Measurements from ENCODE around the gene SLC34A1. TPM values are rescaled to one million over a fixed set of nuclear protein-coding genes. Genes with fewer than 3 reads are reported as not detected.

SLC34A1 gene
- total RNA-seq, 4 donors from 2014 or later: not detected

GRCh38 chr5:177367981-177368868 lies 16.0 kb upstream of the SLC34A1 start:
- Histone ChIP-seq H3K4me1 (peaks cover 41 to 45% of the 10 kb centered on the region in 2 donors), H3K27me3 (no peaks in the 10 kb centered on the region), H3K4me3 (peak overlapping the region in 2 of 4 donors; percentile 68 to 80), H3K27ac (peak overlapping the region in 1 of 4 donors; percentile 93), H3K36me3 (no peaks in the 10 kb centered on the region), H3K9me3 (no peaks in the 10 kb centered on the region)
- in situ Hi-C loops (cut with MboI; ENCODE audit: low sequenced_read_pairs in 4 of 4) (no loop called here), intact Hi-C loops (cut with DNase I; ENCODE audit: low total_unique reads) (loop anchor here (5.0 kb wide), 1 partner anchor 56 kb away; the partner anchor contains the start of gene MXD3)
- ATAC-seq: no peak
- TF ChIP-seq POLR2A (IDR thresholded peaks at IDR 0.05) (no peak), CTCF (IDR thresholded peaks at IDR 0.05 in 4 of 5, conservative IDR thresholded peaks at IDR 0.05 in 1 of 5) (no peak)
- no peak for DNase-seq

GRCh38 chr5:177368869-177369644 lies 15.2 kb upstream of the SLC34A1 start:
- H3K4me3 ChIP-seq: no peak overlapping the region
- H3K9me3 ChIP-seq: no peaks in the 10 kb centered on the region
- TF ChIP-seq POLR2A (IDR thresholded peaks at IDR 0.05) (no peak), CTCF (IDR thresholded peaks at IDR 0.05 in 4 of 5, conservative IDR thresholded peaks at IDR 0.05 in 1 of 5) (peak in 4 of 5 experiments; percentile 34 to 62 (median 52))
- ATAC-seq (no peak), DNase-seq (no peak)
- H3K27me3 ChIP-seq: no peaks in the 10 kb centered on the region
- no peaks in the 10 kb centered on the region for H3K36me3 ChIP-seq
- intact Hi-C loops (cut with DNase I; ENCODE audit: low total_unique reads) (loop anchor here (5.0 kb wide), 1 partner anchor 57 kb away; the partner anchor contains the start of gene MXD3), in situ Hi-C loops (cut with MboI; ENCODE audit: low sequenced_read_pairs in 4 of 4) (no loop called here)
- H3K4me1 ChIP-seq: peaks cover 35 to 39% of the 10 kb centered on the region in 2 donors
- peak overlapping the region; percentile 74 to 83 (median 79) for H3K27ac ChIP-seq

DNA sequence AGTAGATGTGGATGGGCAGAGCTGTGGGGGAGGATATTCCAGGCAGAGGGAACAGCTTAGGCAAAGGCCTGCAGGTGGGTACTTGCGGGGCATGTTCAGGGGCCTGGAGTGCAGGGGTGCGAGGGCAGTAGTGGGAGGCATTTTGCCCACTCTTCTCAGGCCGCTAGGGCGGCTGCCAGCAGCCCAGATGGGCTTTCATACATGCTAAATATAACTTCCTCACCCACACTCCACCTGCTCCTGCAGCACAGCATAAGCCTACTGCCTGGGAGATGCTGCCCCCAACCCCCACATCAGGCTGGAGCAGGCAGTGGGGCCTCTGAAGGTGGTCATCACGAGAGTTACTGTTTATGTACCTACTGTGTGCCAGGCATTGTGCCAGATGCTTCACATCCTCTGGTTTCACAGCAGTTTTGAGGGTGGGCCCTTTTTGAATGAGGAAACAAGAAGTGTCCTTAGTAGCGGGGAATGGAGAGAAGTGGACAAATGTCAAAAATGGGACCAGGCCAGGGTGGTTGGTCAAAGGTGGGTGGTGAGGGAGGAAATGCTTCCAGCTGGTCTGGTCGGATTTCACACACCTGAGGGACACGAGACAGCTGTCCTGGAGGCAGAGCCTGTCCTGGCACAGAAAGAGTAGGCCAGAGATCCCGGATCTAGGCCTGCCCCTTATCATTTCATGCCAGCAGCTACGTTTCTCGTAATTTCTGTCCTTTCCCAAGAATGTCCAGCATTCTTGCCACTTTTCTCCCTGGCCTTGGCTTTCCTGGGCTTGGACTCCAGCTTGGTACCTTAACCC lies 14.4 kb upstream of the SLC34A1 start:
- TF ChIP-seq POLR2A (IDR thresholded peaks at IDR 0.05) (no peak), CTCF (IDR thresholded peaks at IDR 0.05 in 4 of 5, conservative IDR thresholded peaks at IDR 0.05 in 1 of 5) (no peak)
- Histone ChIP-seq H3K4me3 (no peak overlapping the region), H3K27ac (peak overlapping the region; percentile 74 to 83 (median 79)), H3K36me3 (no peaks in the 10 kb centered on the region), H3K27me3 (no peaks in the 10 kb centered on the region), H3K4me1 (peaks cover 35 to 39% of the 10 kb centered on the region in 2 donors), H3K9me3 (no peaks in the 10 kb centered on the region)
- intact Hi-C loops (cut with DNase I; ENCODE audit: low total_unique reads) (loop anchor here (5.0 kb wide), 1 partner anchor 58 kb away; the partner anchor contains the start of gene MXD3), in situ Hi-C loops (cut with MboI; ENCODE audit: low sequenced_read_pairs in 4 of 4) (no loop called here)
- ATAC-seq (peak in 1 of 2 donors; percentile 8), DNase-seq (peak in 1 of 2 donors; percentile 54)

DNA sequence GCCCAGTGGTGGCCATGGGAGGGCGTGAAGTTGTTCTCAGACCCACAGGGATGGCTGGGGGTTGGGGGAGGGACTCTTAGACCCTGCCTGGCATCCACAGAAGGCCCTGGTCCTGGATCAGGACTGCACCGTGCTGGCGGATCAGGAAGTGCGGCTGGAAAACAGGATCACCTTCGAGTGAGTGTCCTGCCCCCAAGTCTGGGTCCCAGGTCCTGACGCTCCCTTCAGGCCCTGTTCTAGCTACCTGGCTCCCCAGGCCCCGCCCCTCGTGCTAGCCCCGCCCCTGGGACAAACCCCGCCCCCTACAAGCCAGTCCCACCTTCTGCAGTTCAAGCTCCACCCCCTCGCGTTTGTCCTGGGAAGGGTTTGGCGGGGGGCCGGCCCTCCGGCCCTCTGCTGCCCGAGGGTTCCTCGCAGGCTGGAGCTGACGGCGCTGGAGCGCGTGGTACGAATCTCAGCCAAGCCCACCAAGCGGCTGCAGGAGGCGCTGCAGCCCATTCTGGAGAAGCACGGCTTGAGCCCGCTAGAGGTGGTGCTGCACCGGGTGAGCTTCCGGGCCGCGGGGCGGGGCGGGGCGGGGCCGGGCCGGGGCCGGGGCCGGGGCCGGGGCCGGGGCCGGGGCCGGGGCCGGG lies 13.6 kb upstream of the SLC34A1 start:
- intact Hi-C loops (cut with DNase I; ENCODE audit: low total_unique reads): no loop called here
- Histone ChIP-seq H3K27ac (peak overlapping the region; percentile 74 to 83 (median 79)), H3K4me1 (peaks cover 35 to 39% of the 10 kb centered on the region in 2 donors)

More for the DNA sequence above, 13.6 kb upstream of the SLC34A1 start:
- ATAC-seq (peak; percentile 61 to 68), DNase-seq (peak; percentile 65 to 92)
- no peaks in the 10 kb centered on the region for H3K27me3 ChIP-seq
- in situ Hi-C loops (cut with MboI; ENCODE audit: low sequenced_read_pairs in 4 of 4): no loop called here
- TF ChIP-seq CTCF (IDR thresholded peaks at IDR 0.05 in 4 of 5, conservative IDR thresholded peaks at IDR 0.05 in 1 of 5) (peak in 4 of 5 experiments; percentile 33 to 51 (median 50)), POLR2A (IDR thresholded peaks at IDR 0.05) (no peak)
- H3K4me3 ChIP-seq: peak overlapping the region; percentile 44 to 57 (median 50)
- no peaks in the 10 kb centered on the region for H3K9me3 ChIP-seq
- no peaks in the 10 kb centered on the region for H3K36me3 ChIP-seq
